ENCODE results near the gene MMP25. TPM values are rescaled to one million over a fixed set of nuclear protein-coding genes. Genes with fewer than 3 reads are reported as not detected.
A peak's percentile ranks its signal among the peaks of the same experiment; 100 is the strongest.

Gene MMP25
- total RNA-seq, 1 experiment from 2014 or later = 49.0 TPM

GRCh38 chr16:3007957-3008689 lies 38.2 kb upstream of the MMP25 start (continued):
- TF ChIP-seq STAT6 (CRISPR knock-in tag; conservative IDR thresholded peaks at IDR 0.05; ENCODE audit: low read depth) (no peak), ZNF671 (CRISPR knock-in tag; IDR thresholded peaks at IDR 0.05) (no peak), MAX (CRISPR knock-in tag; IDR thresholded peaks at IDR 0.05) (peak; percentile 19; the same call in 1 of the 2 replicates), CREB1 (CRISPR knock-in tag; IDR thresholded peaks at IDR 0.05) (no peak), ZNF317 (CRISPR knock-in tag; IDR thresholded peaks at IDR 0.05; ENCODE audit: borderline replicate concordance, low read depth) (no peak), OVOL2 (CRISPR knock-in tag; IDR thresholded peaks at IDR 0.05; ENCODE audit: borderline replicate concordance) (no peak), ELF4 (CRISPR knock-in tag; IDR thresholded peaks at IDR 0.05; ENCODE audit: low read depth) (no peak), KAT7 (CRISPR knock-in tag; IDR thresholded peaks at IDR 0.05; ENCODE audit: borderline replicate concordance) (peak; percentile 98), AFF4 (CRISPR knock-in tag; IDR thresholded peaks at IDR 0.05; ENCODE audit: borderline replicate concordance) (0 out of 2 replicates have a peak, but pooled peaks have one; percentile 31), HMGA2 (CRISPR knock-in tag; IDR thresholded peaks at IDR 0.05) (no peak), JUN (CRISPR knock-in tag; IDR thresholded peaks at IDR 0.05) (no peak), ZNF423 (CRISPR knock-in tag; IDR thresholded peaks at IDR 0.05) (peak; percentile 68), NR3C1 (CRISPR knock-in tag; conservative IDR thresholded peaks at IDR 0.05; ENCODE audit: low read depth) (no peak), CDX4 (CRISPR knock-in tag; IDR thresholded peaks at IDR 0.05; ENCODE audit: borderline replicate concordance) (no peak), SMAD3 (CRISPR knock-in tag; IDR thresholded peaks at IDR 0.05; ENCODE audit: borderline replicate concordance) (no peak), MLX (CRISPR knock-in tag; IDR thresholded peaks at IDR 0.05) (no peak), HMGXB4 (CRISPR knock-in tag; IDR thresholded peaks at IDR 0.05) (peak; percentile 69; the same call in 1 of the 2 replicates), MYBL2 (CRISPR knock-in tag; IDR thresholded peaks at IDR 0.05) (no peak), ZNF532 (CRISPR knock-in tag; IDR thresholded peaks at IDR 0.05; ENCODE audit: borderline replicate concordance) (0 out of 2 replicates have a peak, but pooled peaks have one; percentile 25), ZNF396 (CRISPR knock-in tag; IDR thresholded peaks at IDR 0.05; ENCODE audit: borderline replicate concordance) (no peak), GRHL2 (CRISPR knock-in tag; IDR thresholded peaks at IDR 0.05; ENCODE audit: insufficient replicate concordance, severe bottlenecking) (no peak), CBFB (CRISPR knock-in tag; IDR thresholded peaks at IDR 0.05; ENCODE audit: low read depth) (no peak), USF2 (CRISPR knock-in tag; IDR thresholded peaks at IDR 0.05) (no peak)

Data from WTC11 (cell line).